Measurements from ENCODE around the gene LRIG1.

LRIG1 gene

GRCh38 chr3:66499881-66500575 is 794 bp downstream of the LRIG1 start:
- Histone ChIP-seq H2AFZ (ENCODE audit: low read depth) (no peak overlapping the region), H3K4me2 (no peak overlapping the region), H3K27me3 (ENCODE audit: insufficient read depth, low read depth) (no peaks in the 10 kb centered on the region), H3K4me1 (ENCODE audit: low read depth, poor library complexity, severe bottlenecking) (peaks cover 41% of the 10 kb centered on the region), H3K36me3 (ENCODE audit: insufficient read depth) (no peaks in the 10 kb centered on the region), H3K27ac (peak overlapping the region; percentile 45), H3K79me2 (ENCODE audit: insufficient read depth, low read depth) (peaks cover 55% of the 10 kb centered on the region), H4K20me1 (ENCODE audit: insufficient read depth) (no peaks in the 10 kb centered on the region), H3K9ac (peak overlapping the region; percentile 77), H3K4me3 (IDR thresholded peaks at IDR 0.05; ENCODE audit: insufficient read depth, low read depth, low read length) (peak overlapping the region; percentile 28)
- no peak for TF ChIP-seq CTCF (conservative IDR thresholded peaks at IDR 0.05; ENCODE audit: low read depth, low read length)

- Histone ChIP-seq H3K4me3 (IDR thresholded peaks at IDR 0.05; ENCODE audit: insufficient read depth, low read depth, low read length) (no peak overlapping the region), H3K27me3 (ENCODE audit: insufficient read depth, low read depth) (no peaks in the 10 kb centered on the region), H3K9ac (peak overlapping the region; percentile 71), H3K36me3 (ENCODE audit: insufficient read depth) (no peaks in the 10 kb centered on the region), H4K20me1 (ENCODE audit: insufficient read depth) (no peaks in the 10 kb centered on the region), H2AFZ (ENCODE audit: low read depth) (no peak overlapping the region), H3K4me1 (ENCODE audit: low read depth, poor library complexity, severe bottlenecking) (peaks cover 50% of the 10 kb centered on the region), H3K4me2 (peak overlapping the region; percentile 99), H3K79me2 (ENCODE audit: insufficient read depth, low read depth) (peaks cover 66% of the 10 kb centered on the region), H3K27ac (peak overlapping the region; percentile 82)
- TF ChIP-seq CTCF (conservative IDR thresholded peaks at IDR 0.05; ENCODE audit: low read depth, low read length), result no peak
These were observed 1.9 kb downstream of the LRIG1 start for GRCh38 chr3:66498687-66499621.

- Histone ChIP-seq H4K20me1 (ENCODE audit: insufficient read depth) (no peaks in the 10 kb centered on the region), H3K4me1 (ENCODE audit: low read depth, poor library complexity, severe bottlenecking) (peaks cover 50% of the 10 kb centered on the region), H3K27me3 (ENCODE audit: insufficient read depth, low read depth) (no peaks in the 10 kb centered on the region), H3K36me3 (ENCODE audit: insufficient read depth) (no peaks in the 10 kb centered on the region), H2AFZ (ENCODE audit: low read depth) (no peak overlapping the region), H3K9ac (peak overlapping the region; percentile 71), H3K79me2 (ENCODE audit: insufficient read depth, low read depth) (peaks cover 74% of the 10 kb centered on the region), H3K4me3 (IDR thresholded peaks at IDR 0.05; ENCODE audit: insufficient read depth, low read depth, low read length) (no peak overlapping the region), H3K4me2 (peak overlapping the region; percentile 99), H3K27ac (peak overlapping the region; percentile 82)
- TF ChIP-seq CTCF (conservative IDR thresholded peaks at IDR 0.05; ENCODE audit: low read depth, low read length), result no peak
These were observed 2.7 kb downstream of the LRIG1 start for GRCh38 chr3:66497985-66498671.

DNA sequence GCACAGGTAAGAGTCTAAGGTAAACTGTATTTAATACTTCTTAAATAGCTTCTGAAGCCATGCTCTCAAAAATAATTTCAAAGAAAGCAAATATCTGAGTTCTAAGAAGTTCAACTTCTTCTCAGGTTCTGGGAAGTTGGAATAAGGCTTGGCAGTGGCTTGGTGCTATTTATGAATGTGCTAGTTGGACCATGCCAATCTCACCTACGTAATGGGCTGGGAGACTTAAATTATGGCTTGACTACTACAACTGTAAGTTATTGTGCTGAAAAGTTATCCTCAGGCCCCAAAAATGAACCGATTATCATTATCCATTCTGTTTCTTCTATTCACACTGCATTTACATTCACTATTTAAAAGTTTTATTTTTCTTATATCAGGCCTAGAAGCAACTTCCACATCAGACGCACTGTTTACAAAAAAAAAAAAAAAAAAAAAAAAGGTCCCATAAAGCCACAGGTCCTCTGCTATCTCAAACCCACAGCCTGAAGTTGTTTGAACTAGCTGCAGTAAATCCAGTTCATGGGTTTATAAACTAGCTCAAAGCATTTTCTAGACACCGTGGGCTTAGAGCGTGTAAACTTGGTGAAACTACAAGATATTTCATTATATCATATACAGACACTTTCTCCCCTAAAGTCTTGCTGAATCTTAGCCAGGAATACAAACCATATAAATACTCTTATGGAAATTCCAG is 3.4 kb downstream of the LRIG1 start:
- Histone ChIP-seq H3K27ac (peak overlapping the region; percentile 82), H4K20me1 (ENCODE audit: insufficient read depth) (no peaks in the 10 kb centered on the region), H3K27me3 (ENCODE audit: insufficient read depth, low read depth) (no peaks in the 10 kb centered on the region), H3K4me2 (peak overlapping the region; percentile 99), H3K9ac (peak overlapping the region; percentile 71), H3K4me1 (ENCODE audit: low read depth, poor library complexity, severe bottlenecking) (peaks cover 50% of the 10 kb centered on the region), H3K79me2 (ENCODE audit: insufficient read depth, low read depth) (peaks cover 81% of the 10 kb centered on the region), H3K36me3 (ENCODE audit: insufficient read depth) (no peaks in the 10 kb centered on the region), H3K4me3 (IDR thresholded peaks at IDR 0.05; ENCODE audit: insufficient read depth, low read depth, low read length) (peak overlapping the region; percentile 59), H2AFZ (ENCODE audit: low read depth) (no peak overlapping the region)
- TF ChIP-seq CTCF (conservative IDR thresholded peaks at IDR 0.05; ENCODE audit: low read depth, low read length), result no peak

Measured in KMS-11 (cell line).